HepG2 (cell line): ENCODE measurements around the gene C6orf132. TPM values are rescaled to one million over a fixed set of nuclear protein-coding genes. Genes with fewer than 3 reads are reported as not detected.
A peak's percentile ranks its signal among the peaks of the same experiment; 100 is the strongest.

Experiments used
- ATAC-seq: fragments of 200-7000 bp; cut with Tn5 transposase; 3 replicates; pipeline ENCODE4 v1.9.1; 2020; ENCODE audit warnings: mild to moderate bottlenecking, moderate library complexity
- BruUV-seq: library from RNA; stranded (reverse); fragments of 400-500 nt; replicated peaks from 2 replicates; lab custom pipeline; 2021; lab: Mats Ljungman, UMichigan
- CTCF ChIA-PET: fragments of 300-600 bp; formaldehyde crosslinking; extraction: SDS; loops from one replicate; lab custom pipeline; 2021; ENCODE audit warnings: low total read pairs, inconsistent platforms, low intra/inter-chr PET ratio; lab: Yijun Ruan, JAX
- POLR2A ChIA-PET: fragments of 350-600 bp; sonication (Branson Sonifier 250); formaldehyde crosslinking; loops from one replicate; lab custom pipeline; 2020; ENCODE audit warnings: antibody characterized with exemption, inconsistent platforms; lab: Yijun Ruan, JAX
- DNase-seq: peaks from one replicate; pipeline ENCODE4 v3.0.0-alpha.2; 2015; ENCODE audit warnings: low spot score
- FAIRE-seq: peaks from 3 replicates; lab custom pipeline; 2011; peaks lifted over from hg19 to GRCh38; lab: Jason Lieb, UNC
- H2AFZ ChIP-seq: one replicate; pipeline ENCODE4 v1.6.1; 2011; ENCODE audit warnings: low read length, inconsistent platforms
- H3K27ac ChIP-seq: fragments of 300-600 bp; 3 replicates; pipeline ENCODE4 v1.8.0; 2011; ENCODE audit warnings: mixed run types, mild to moderate bottlenecking, mixed read lengths, low read length, inconsistent platforms; ENCODE audit not compliant: insufficient read depth; ENCODE audit errors: extremely low read length
- H3K27me3 ChIP-seq, 2 experiments: fragments of 200-600 bp in 1 of 2; 2 replicates in 1 of 2; 3 replicates in 1 of 2; pipeline versions ENCODE4 v1.6.0 to v1.8.0; 2011; ENCODE audit warnings: low read length in 2 of 2, mild to moderate bottlenecking in 2 of 2, moderate library complexity in 2 of 2, inconsistent platforms in 1 of 2; ENCODE audit not compliant: insufficient read depth in 2 of 2, control insufficient read depth in 1 of 2
- H3K36me3 ChIP-seq, 2 experiments: fragments of 200-600 bp in 1 of 2; replicated peaks in 1 of 2; 2 replicates in 1 of 2; 3 replicates in 1 of 2; pipeline versions ENCODE4 v1.5.1 to v1.8.0; 2011; ENCODE audit warnings: low read length in 2 of 2, inconsistent platforms in 1 of 2; ENCODE audit not compliant: insufficient read depth in 2 of 2, control insufficient read depth in 1 of 2
- H3K4me1 ChIP-seq: 2 replicates; pipeline ENCODE4 v1.5.1; 2012; ENCODE audit warnings: low read length, inconsistent platforms; ENCODE audit not compliant: insufficient read depth
- H3K4me2 ChIP-seq: 2 replicates; pipeline ENCODE4 v1.6.0; 2011; ENCODE audit warnings: low read depth, low read length, inconsistent platforms
- H3K4me3 ChIP-seq, 3 experiments: fragments of 200-600 bp in 1 of 3; sonication (generic), shearing (Covaris generic) in 1 of 3; replicated peaks in 1 of 3; 2 replicates each; pipeline ENCODE4 v1.5.1; 2011 to 2016; ENCODE audit warnings: low read length in 3 of 3, inconsistent platforms in 2 of 3, low read depth in 2 of 3, mild to moderate bottlenecking in 2 of 3, control low read depth in 1 of 3, mixed read lengths in 1 of 3; ENCODE audit not compliant: insufficient read depth in 1 of 3
- H3K79me2 ChIP-seq: one replicate; pipeline ENCODE4 v1.6.1; 2011; ENCODE audit warnings: low read length, inconsistent platforms; ENCODE audit not compliant: insufficient read depth
- H3K9ac ChIP-seq: 2 replicates; pipeline ENCODE4 v1.6.0; 2011; ENCODE audit warnings: mild to moderate bottlenecking, low read depth, low read length, inconsistent platforms; ENCODE audit not compliant: insufficient read depth
- H3K9me3 ChIP-seq: 2 replicates; pipeline ENCODE4 v1.5.1; 2012; ENCODE audit warnings: mild to moderate bottlenecking, low read length
- H4K20me1 ChIP-seq: 2 replicates; pipeline ENCODE4 v1.6.0; 2011; ENCODE audit warnings: inconsistent platforms, mild to moderate bottlenecking, low read length, moderate library complexity; ENCODE audit not compliant: insufficient read depth
- CC2D1A ChIP-seq: sonication (generic); formaldehyde crosslinking; IDR thresholded peaks from 2 replicates; pipeline ENCODE4 v1.8.1; 2023; ENCODE audit warnings: mild to moderate bottlenecking, missing genetic modification reagents
- CEBPZ ChIP-seq: IDR thresholded peaks from 2 replicates; pipeline ENCODE4 v1.6.1; 2012; ENCODE audit warnings: low read length, improper control_type of control experiment
- KDM6A ChIP-seq: IDR thresholded peaks from 2 replicates; pipeline ENCODE4 v1.6.1; 2016; ENCODE audit warnings: low read depth
- MBNL3 ChIP-seq: fragments of 250-450 bp; sonication (Bioruptor Pico); conservative IDR thresholded peaks from 2 replicates; pipeline ENCODE4 v1.8.0; 2022; ENCODE audit warnings: mild to moderate bottlenecking, inconsistent platforms
- PREB ChIP-seq: sonication (generic); formaldehyde crosslinking; IDR thresholded peaks from 2 replicates; pipeline ENCODE4 v1.4.0; 2020; ENCODE audit warnings: missing genetic modification reagents
- RBM22 ChIP-seq: fragments of 200-400 bp; formaldehyde crosslinking; optimal IDR thresholded peaks from 2 replicates; pipeline ENCODE3; 2017; ENCODE audit warnings: mild to moderate bottlenecking, low read length, moderate library complexity
- STAG1 ChIP-seq: sonication (generic); formaldehyde crosslinking; IDR thresholded peaks from 2 replicates; pipeline ENCODE4 v1.4.0; 2020; ENCODE audit warnings: missing genetic modification reagents
- TEAD3 ChIP-seq: optimal IDR thresholded peaks from 2 replicates; pipeline ENCODE3; 2016; ENCODE audit warnings: borderline replicate concordance
- U2AF1 ChIP-seq: fragments of 200-400 bp; formaldehyde crosslinking; optimal IDR thresholded peaks from 2 replicates; pipeline ENCODE3; 2017; ENCODE audit warnings: mild to moderate bottlenecking, low read depth, low read length
- ZFP90 ChIP-seq: sonication (generic); formaldehyde crosslinking; IDR thresholded peaks from 2 replicates; pipeline ENCODE4 v1.8.0; 2022; ENCODE audit warnings: missing genetic modification reagents, mild to moderate bottlenecking, inconsistent platforms, borderline replicate concordance
- ZNF766 ChIP-seq: sonication (generic); formaldehyde crosslinking; IDR thresholded peaks from 2 replicates; pipeline ENCODE4 v1.5.0; 2020; ENCODE audit warnings: missing genetic modification reagents, borderline replicate concordance
- WGBS: methylation state at CpG from one replicate; pipeline ENCODE4 v1.1.6; 2017; ENCODE audit warnings: low lambda C conversion rate; 5-methylcytosine and 5-hydroxymethylcytosine counted together
- in situ Hi-C: cut with HindIII; loops from 2 replicates; pipeline ENCODE4 v1.10.0; 2017; ENCODE audit warnings: low pct_unique_long_range_greater_than_20kb; ENCODE audit not compliant: extremely low pct_ligation_motif_present
- intact Hi-C: fragments of 100-400 bp; cut with micrococcal nuclease; formaldehyde crosslinking; loops from one replicate; pipeline ENCODE4 v1.10.0; 2022; ENCODE audit not compliant: unreplicated experiment
- polyA plus RNA-seq, 8 experiments: library from polyadenylated mRNA; depleted of rRNA in 3 of 8; stranded (reverse) in 7 of 8; unstranded in 1 of 8; fragments of >200 nt; fragmentation: Illumina TruSeq in 4 of 8; extraction: Trizol in 4 of 8; gene quantifications; 2 replicates each; pipeline versions ENCODE4 v1.2.1 to v1.2.3, GENCODE V29; 2011 to 2016; ENCODE audit warnings: low read depth in 4 of 8, missing spikeins in 1 of 8, mixed read lengths in 1 of 8; ENCODE audit not compliant: insufficient read depth in 1 of 8
- total RNA-seq, 5 experiments: library from RNA; depleted of rRNA; stranded (reverse); fragments of >200 nt; fragmentation: Illumina TruSeq; extraction: Trizol; gene quantifications; 2 replicates each; pipeline ENCODE4 v1.2.3, GENCODE V29; 2016; ENCODE audit warnings: low read depth in 1 of 5
- TF ChIP-seq, protein P1 (sequence below): IDR thresholded peaks from 2 replicates; pipeline ENCODE4 v1.6.1; 2018; ENCODE audit warnings: missing genetic modification reagents, mild to moderate bottlenecking, missing compliant biosample characterization
- TF ChIP-seq, protein P2 (sequence below): sonication (generic); formaldehyde crosslinking; IDR thresholded peaks from 2 replicates; pipeline ENCODE4 v1.5.0; 2020; ENCODE audit warnings: mild to moderate bottlenecking, missing genetic modification reagents, moderate library complexity

Gene C6orf132
- total and polyA plus RNA-seq, 2 of the 13 experiments (the other 11 are each of a cell fraction or from before 2014, with no cell fraction given) = 0.78 to 3.0 TPM

GRCh38 chr6:42176981-42177380, 34.6 kb upstream of the C6orf132 start (continued):
- TF ChIP-seq, protein P1, sequence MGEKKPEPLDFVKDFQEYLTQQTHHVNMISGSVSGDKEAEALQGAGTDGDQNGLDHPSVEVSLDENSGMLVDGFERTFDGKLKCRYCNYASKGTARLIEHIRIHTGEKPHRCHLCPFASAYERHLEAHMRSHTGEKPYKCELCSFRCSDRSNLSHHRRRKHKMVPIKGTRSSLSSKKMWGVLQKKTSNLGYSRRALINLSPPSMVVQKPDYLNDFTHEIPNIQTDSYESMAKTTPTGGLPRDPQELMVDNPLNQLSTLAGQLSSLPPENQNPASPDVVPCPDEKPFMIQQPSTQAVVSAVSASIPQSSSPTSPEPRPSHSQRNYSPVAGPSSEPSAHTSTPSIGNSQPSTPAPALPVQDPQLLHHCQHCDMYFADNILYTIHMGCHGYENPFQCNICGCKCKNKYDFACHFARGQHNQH (CRISPR knock-in tag) = no peak
- TF ChIP-seq RBM22 (no peak), KDM6A (CRISPR knock-in tag) (no peak)

DNA sequence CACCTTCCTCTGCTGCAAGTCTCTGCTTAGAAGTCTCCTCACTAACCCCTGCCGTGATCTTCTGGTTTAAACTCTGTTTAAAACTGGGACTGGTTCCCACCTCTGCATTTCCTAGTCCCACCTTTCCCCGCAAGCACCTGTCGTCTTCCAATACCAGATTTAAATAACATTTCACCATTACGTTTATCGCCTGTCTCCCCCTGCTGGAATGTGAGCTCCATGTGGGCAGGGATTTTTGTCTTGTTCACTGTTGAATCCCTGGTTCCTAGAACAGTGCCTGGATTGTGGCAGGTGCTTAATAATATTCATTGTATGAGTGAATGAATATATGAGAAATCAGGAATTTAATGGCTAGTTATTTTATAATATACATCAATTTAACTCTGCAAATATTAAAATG, 33.4 kb upstream of the C6orf132 start:
- Histone ChIP-seq H3K4me1 (no peaks in the 10 kb centered on the region), H3K9ac (no peak overlapping the region), H3K9me3 (no peaks in the 10 kb centered on the region), H3K36me3 (no peaks in the 10 kb centered on the region), H3K4me3 (no peak overlapping the region), H3K27ac (no peak overlapping the region), H3K27me3 (0 out of 5 replicates have a peak, but pooled peaks cover 0 to 3% of the 10 kb centered on the region in 2 experiments), H3K4me2 (no peak overlapping the region), H2AFZ (no peak overlapping the region), H4K20me1 (no peaks in the 10 kb centered on the region), H3K79me2 (no peaks in the 10 kb centered on the region)
- POLR2A ChIA-PET = no interaction called here
- 34% methylated on average over 5 of the region's 5 CpGs for WGBS
- ATAC-seq = no peak
- in situ Hi-C loops = no loop called here
- intact Hi-C loops = no loop called here
- no TSS peak for BruUV-seq
- CTCF ChIA-PET = interaction anchor here (1.2 to 1.9 kb wide), 2 partner anchors 9 to 101 kb away, joined by 3 to 4 read pairs; no protein-coding TSS in a partner anchor
- TF ChIP-seq TEAD3 (peak; percentile 38), ZFP90 (no peak), U2AF1 (no peak), CC2D1A (no peak), PREB (no peak), CEBPZ (no peak), ZNF766 (no peak), MBNL3 (CRISPR knock-in tag) (no peak), STAG1 (CRISPR knock-in tag) (peak; percentile 56)
- TF ChIP-seq, protein P2, sequence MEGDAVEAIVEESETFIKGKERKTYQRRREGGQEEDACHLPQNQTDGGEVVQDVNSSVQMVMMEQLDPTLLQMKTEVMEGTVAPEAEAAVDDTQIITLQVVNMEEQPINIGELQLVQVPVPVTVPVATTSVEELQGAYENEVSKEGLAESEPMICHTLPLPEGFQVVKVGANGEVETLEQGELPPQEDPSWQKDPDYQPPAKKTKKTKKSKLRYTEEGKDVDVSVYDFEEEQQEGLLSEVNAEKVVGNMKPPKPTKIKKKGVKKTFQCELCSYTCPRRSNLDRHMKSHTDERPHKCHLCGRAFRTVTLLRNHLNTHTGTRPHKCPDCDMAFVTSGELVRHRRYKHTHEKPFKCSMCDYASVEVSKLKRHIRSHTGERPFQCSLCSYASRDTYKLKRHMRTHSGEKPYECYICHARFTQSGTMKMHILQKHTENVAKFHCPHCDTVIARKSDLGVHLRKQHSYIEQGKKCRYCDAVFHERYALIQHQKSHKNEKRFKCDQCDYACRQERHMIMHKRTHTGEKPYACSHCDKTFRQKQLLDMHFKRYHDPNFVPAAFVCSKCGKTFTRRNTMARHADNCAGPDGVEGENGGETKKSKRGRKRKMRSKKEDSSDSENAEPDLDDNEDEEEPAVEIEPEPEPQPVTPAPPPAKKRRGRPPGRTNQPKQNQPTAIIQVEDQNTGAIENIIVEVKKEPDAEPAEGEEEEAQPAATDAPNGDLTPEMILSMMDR = peak; percentile 50
- TF ChIP-seq, all 625 proteins: peak for 3
- FAIRE-seq (no peak), DNase-seq (peak; percentile 29)
